A673 (cell line): ENCODE results near the gene ITGB2. TPM values are rescaled to one million over a fixed set of nuclear protein-coding genes. Genes with fewer than 3 reads are reported as not detected.
A peak's percentile ranks its signal among the peaks of the same experiment; 100 is the strongest.

Experiments
- BruUV-seq: library from RNA; stranded (reverse); fragments of 400-500 nt; replicated peaks from 2 replicates; lab custom pipeline; 2021; lab: Mats Ljungman, UMichigan
- CTCF ChIA-PET: fragments of 300-600 bp; sonication (Branson Sonifier 250); formaldehyde crosslinking; loops from one replicate; lab custom pipeline; 2022; ENCODE audit warnings: antibody characterized with exemption; lab: Charles Lee
- POLR2A ChIA-PET: fragments of 300-600 bp; sonication (Branson Sonifier 250); formaldehyde crosslinking; loops from one replicate; lab custom pipeline; 2022; ENCODE audit warnings: antibody characterized with exemption; ENCODE audit not compliant: low non-redundant PET; lab: Charles Lee
- DNase-seq: peaks from one replicate; pipeline ENCODE4 v3.0.0-alpha.2; 2015; ENCODE audit warnings: low spot score
- H3K27ac ChIP-seq: fragments of 200-600 bp; sonication (generic); 2 replicates; pipeline ENCODE4 v1.5.1; 2016; ENCODE audit warnings: mixed run types, low read depth, mild to moderate bottlenecking, mixed read lengths, antibody characterized with exemption, low read length; ENCODE audit not compliant: poor library complexity, severe bottlenecking
- H3K27me3 ChIP-seq: fragments of 200-600 bp; sonication (generic); replicated peaks from 2 replicates; pipeline ENCODE4 v1.6.1; 2017; ENCODE audit warnings: mixed run types, low read depth, mild to moderate bottlenecking, mixed read lengths, antibody characterized with exemption, low read length; ENCODE audit not compliant: insufficient read depth, poor library complexity
- H3K36me3 ChIP-seq: fragments of 200-600 bp; sonication (generic); 2 replicates; pipeline ENCODE4 v1.6.1; 2016; ENCODE audit warnings: mixed run types, mild to moderate bottlenecking, mixed read lengths, antibody characterized with exemption, low read length; ENCODE audit not compliant: insufficient read depth, poor library complexity, severe bottlenecking
- H3K4me1 ChIP-seq: fragments of 200-600 bp; sonication (generic); 2 replicates; pipeline ENCODE4 v1.6.1; 2017; ENCODE audit warnings: mixed run types, mild to moderate bottlenecking, mixed read lengths, antibody characterized with exemption, low read length; ENCODE audit not compliant: insufficient read depth, poor library complexity, severe bottlenecking
- H3K4me3 ChIP-seq: fragments of 200-600 bp; sonication (generic); 2 replicates; pipeline ENCODE4 v1.5.1; 2016; ENCODE audit warnings: low read depth, mixed run types, mild to moderate bottlenecking, mixed read lengths, low read length; ENCODE audit not compliant: poor library complexity, severe bottlenecking
- H3K9me3 ChIP-seq: fragments of 200-600 bp; sonication (generic); 2 replicates; pipeline ENCODE4 v1.6.1; 2016; ENCODE audit warnings: mixed run types, low read depth, mild to moderate bottlenecking, mixed read lengths, antibody characterized with exemption, low read length; ENCODE audit not compliant: poor library complexity, severe bottlenecking
- CTCF ChIP-seq: fragments of 300-800, 200-600 bp; sonication (generic); conservative IDR thresholded peaks from 2 replicates; pipeline ENCODE4 v1.5.1; 2017; ENCODE audit warnings: low read depth, mild to moderate bottlenecking, antibody characterized with exemption, low read length, moderate library complexity, mixed read lengths
- EZH2 ChIP-seq: fragments of 200-600 bp; sonication (generic); IDR thresholded peaks from 2 replicates; pipeline ENCODE4 v1.6.1; 2017; ENCODE audit warnings: borderline replicate concordance, low read depth, mild to moderate bottlenecking, mixed read lengths, antibody characterized with exemption, low read length; ENCODE audit not compliant: poor library complexity, severe bottlenecking
- intact Hi-C: fragments of 100-400 bp; cut with micrococcal nuclease; formaldehyde crosslinking; loops from one replicate; pipeline ENCODE4 v1.10.0; 2022; ENCODE audit not compliant: unreplicated experiment
- total RNA-seq: library from RNA; stranded (reverse); gene quantifications from 2 replicates; pipeline ENCODE4 v1.2.3, GENCODE V29; 2021

ITGB2 gene
- total RNA-seq, 1 experiment from 2014 or later, result 5.0 TPM

GRCh38 chr21:44898011-44898488 lies 22.6 kb downstream of the ITGB2 start:
- BruUV-seq, result no TSS peak
- no peaks in the 10 kb centered on the region for H3K36me3 ChIP-seq
- no peaks in the 10 kb centered on the region for H3K27me3 ChIP-seq
- H3K27ac ChIP-seq, result peak overlapping the region; percentile 11
- H3K4me1 ChIP-seq, result peaks cover 15% of the 10 kb centered on the region
- intact Hi-C loops, result no loop called here
- H3K4me3 ChIP-seq, result no peak overlapping the region
- no peaks in the 10 kb centered on the region for H3K9me3 ChIP-seq
- CTCF ChIA-PET, result no interaction called here
- TF ChIP-seq EZH2 (no peak), CTCF (no peak)
- DNase-seq, result no peak
- POLR2A ChIA-PET, result interaction anchor here (0.6 kb wide), 1 partner anchor 30 kb away, joined by 18 read pairs; no protein-coding TSS in a partner anchor

- intact Hi-C loops, result no loop called here
- peak; percentile 68 for DNase-seq
- Histone ChIP-seq H3K9me3 (no peaks in the 10 kb centered on the region), H3K27ac (peak overlapping the region; percentile 60), H3K4me1 (peaks cover 17% of the 10 kb centered on the region), H3K27me3 (no peaks in the 10 kb centered on the region), H3K4me3 (no peak overlapping the region), H3K36me3 (no peaks in the 10 kb centered on the region)
- no TSS peak for BruUV-seq
- TF ChIP-seq EZH2 (no peak), CTCF (no peak)
- POLR2A ChIA-PET, result interaction anchor here (0.6 kb wide), 1 partner anchor 31 kb away, joined by 18 read pairs; no protein-coding TSS in a partner anchor
- CTCF ChIA-PET, result no interaction called here
These were observed 23.2 kb downstream of the ITGB2 start for GRCh38 chr21:44897326-44898010.

- H3K9me3 ChIP-seq, result no peaks in the 10 kb centered on the region
- H3K27ac ChIP-seq, result peak overlapping the region; percentile 48
- no peak overlapping the region for H3K4me3 ChIP-seq
- peaks cover 17% of the 10 kb centered on the region for H3K4me1 ChIP-seq
- no peak for TF ChIP-seq EZH2
- TF ChIP-seq CTCF, result no peak
- H3K36me3 ChIP-seq, result no peaks in the 10 kb centered on the region
- CTCF ChIA-PET, result no interaction called here
- no peaks in the 10 kb centered on the region for H3K27me3 ChIP-seq
- intact Hi-C loops, result no loop called here
- POLR2A ChIA-PET, result no interaction called here
- no peak for DNase-seq
- BruUV-seq, result no TSS peak
These were observed 24.0 kb downstream of the ITGB2 start for GRCh38 chr21:44896561-44897286.
